H1 (cell line): ENCODE measurements around the gene RPS15. TPM values are rescaled to one million over a fixed set of nuclear protein-coding genes. Genes with fewer than 3 reads are reported as not detected.

Source experiments
- BCL11A ChIP-seq, 2 experiments: IDR thresholded peaks; one replicate each; pipeline ENCODE4 v1.6.1; 2011; ENCODE audit warnings: low read depth in 2 of 2, low read length in 2 of 2, mild to moderate bottlenecking in 2 of 2
- CBX8 ChIP-seq: fragments of 300-800, 300-1000 bp; sonication (generic); IDR thresholded peaks from 2 replicates; pipeline ENCODE4 v1.7.1; 2016; ENCODE audit warnings: low read depth, low read length, borderline replicate concordance
- FOSL1 ChIP-seq: IDR thresholded peaks from 2 replicates; pipeline ENCODE4 v1.6.1; 2011; ENCODE audit warnings: mild to moderate bottlenecking, low read depth, low read length, moderate library complexity; ENCODE audit not compliant: insufficient read depth
- HDAC6 ChIP-seq: IDR thresholded peaks from one replicate; pipeline ENCODE4 v1.7.1; 2012; ENCODE audit warnings: low read depth, mild to moderate bottlenecking, inconsistent platforms, low read length, moderate library complexity
- RAD21 ChIP-seq, 2 experiments: IDR thresholded peaks in 1 of 2; conservative IDR thresholded peaks in 1 of 2; 2 replicates each; pipeline ENCODE4 v1.6.1; 2011; ENCODE audit warnings: low read depth in 2 of 2, low read length in 2 of 2, improper control_type of control experiment in 1 of 2, inconsistent platforms in 1 of 2, mild to moderate bottlenecking in 1 of 2, moderate library complexity in 1 of 2
- RXRA ChIP-seq: IDR thresholded peaks from 2 replicates; pipeline ENCODE4 v1.6.1; 2011; ENCODE audit warnings: low read depth, mild to moderate bottlenecking, low read length, moderate library complexity; ENCODE audit not compliant: insufficient read depth
- SIN3A ChIP-seq, 2 experiments: IDR thresholded peaks in 1 of 2; conservative IDR thresholded peaks in 1 of 2; 2 replicates each; pipeline ENCODE4 v1.6.1; 2011 to 2012; ENCODE audit warnings: low read length in 2 of 2, improper control_type of control experiment in 1 of 2, low read depth in 1 of 2, mild to moderate bottlenecking in 1 of 2
- polyA plus RNA-seq, 7 experiments: library from polyadenylated mRNA; depleted of rRNA in 3 of 7; stranded (reverse) in 5 of 7; unstranded in 2 of 7; fragments of >200 nt in 5 of 7; fragments of 200-250 nt in 2 of 7; gene quantifications; 1 replicate in 5 of 7; 2 replicates in 1 of 7; 4 replicates in 1 of 7; pipeline versions ENCODE4 v1.2.1 to v1.2.3, GENCODE V29; 2011 to 2013; ENCODE audit warnings: missing spikeins in 2 of 7, mixed read lengths in 2 of 7
- total RNA-seq: library from RNA; stranded (reverse); fragmentation: NEBNext Ultra II Directional; extraction: Animal tissue kit (Norgen Biotek cat#: 25700); gene quantifications from 2 replicates; pipeline ENCODE4 v1.2.1, GENCODE V29; 2021

RPS15 gene
- total and polyA plus RNA-seq, 2 of the 8 experiments (the other 6 are each of a cell fraction or from before 2014, with no cell fraction given): 1,562 to 3,890 TPM

DNA sequence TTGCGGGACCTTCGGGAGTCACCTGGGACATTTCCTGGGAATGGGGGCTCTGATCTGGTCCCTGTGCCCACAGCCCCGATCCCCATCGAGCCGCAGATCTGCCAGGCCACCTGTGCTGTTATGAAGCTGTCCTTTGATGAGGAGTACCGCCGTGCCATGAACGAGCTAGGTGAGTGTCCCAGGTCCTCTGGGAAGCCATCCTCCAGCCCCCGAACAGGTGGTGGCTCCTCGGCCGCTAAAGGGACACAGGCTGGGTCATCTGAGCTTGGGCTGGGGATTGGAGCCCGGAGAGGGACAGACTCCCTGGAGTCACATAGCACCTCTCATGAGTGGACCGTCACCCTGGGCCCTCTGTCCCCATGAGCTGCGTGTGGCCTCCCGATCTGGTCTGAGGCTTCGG, 19.7 kb downstream of the RPS15 start (continued):
- no peak for TF ChIP-seq RAD21 (IDR thresholded peaks at IDR 0.05 in 1 of 2, conservative IDR thresholded peaks at IDR 0.05 in 1 of 2; ENCODE audit: low read depth in 2 of 2, low read length in 2 of 2)
- TF ChIP-seq BCL11A (IDR thresholded peaks at IDR 0.05; ENCODE audit: low read depth in 2 of 2, low read length in 2 of 2): no peak
- TF ChIP-seq FOSL1: no peak
- no peak for TF ChIP-seq RXRA
- TF ChIP-seq CBX8: no peak
- TF ChIP-seq HDAC6: no peak
- TF ChIP-seq SIN3A (conservative IDR thresholded peaks at IDR 0.05 in 1 of 2, IDR thresholded peaks at IDR 0.05 in 1 of 2; ENCODE audit: low read depth in 1 of 2, low read length in 2 of 2): no peak
